Measurements from ENCODE around the gene ATP8A2. TPM values are rescaled to one million over a fixed set of nuclear protein-coding genes. Genes with fewer than 3 reads are reported as not detected.

Gene ATP8A2
- polyA plus RNA-seq, 3 donors, result not detected

- intact Hi-C loops (cut with micrococcal nuclease), result no loop called here
- Histone ChIP-seq H3K4me2 (replicated peaks; ENCODE audit: extremely low read depth, low read length, poor library complexity, severe bottlenecking) (no peak overlapping the region), H3K4me3 (replicated peaks in 1 of 3; ENCODE audit: low read depth in 2 of 3, low read length in 3 of 3) (no peak overlapping the region), H4K20me1 (ENCODE audit: insufficient read depth, low read length) (no peaks in the 10 kb centered on the region), H3K9me3 (replicated peaks in 1 of 2; ENCODE audit: control insufficient read depth in 1 of 2, insufficient read depth in 1 of 2, low read length in 2 of 2) (peaks cover 0 to 11% of the 10 kb centered on the region in 2 donors), H3K9ac (ENCODE audit: insufficient read depth, low read length, poor library complexity, severe bottlenecking) (no peak overlapping the region), H3K79me2 (ENCODE audit: insufficient read depth, low read length) (no peaks in the 10 kb centered on the region), H2AFZ (ENCODE audit: insufficient read depth, low read depth, low read length, poor library complexity, severe bottlenecking) (no peak overlapping the region), H3K4me1 (ENCODE audit: control insufficient read depth in 1 of 2, insufficient read depth in 2 of 2, low read length in 2 of 2) (peaks cover 0 to 3% of the 10 kb centered on the region in 2 donors), H3K27ac (ENCODE audit: low read depth in 1 of 2, low read length in 2 of 2) (no peak overlapping the region), H3K27me3 (ENCODE audit: control insufficient read depth in 2 of 2, insufficient read depth in 2 of 2, low read length in 2 of 2) (peaks cover 41 to 61% of the 10 kb centered on the region in 2 donors), H3K36me3 (replicated peaks in 1 of 2; ENCODE audit: control insufficient read depth in 1 of 2, insufficient read depth in 2 of 2, low read length in 2 of 2) (no peaks in the 10 kb centered on the region)
- Mint-ChIP-seq H3K4me1 (peaks cover 3% of the 10 kb centered on the region), H3K4me3 (peak overlapping the region in 1 of 2 donors; percentile 39), H3K27me3 (ENCODE audit: low read depth in 3 of 3) (peaks cover 43 to 64% (median 47%) of the 10 kb centered on the region in 3 donors), H3K36me3 (peaks cover 0 to 3% of the 10 kb centered on the region in 2 donors), H3K9me3 (peaks cover 0 to 4% (median 0%) of the 10 kb centered on the region in 7 donors), H3K27ac (no peak overlapping the region)
- WGBS (ENCODE audit: insufficient coverage), result 69% methylated on average over 2 of the region's 4 CpGs
- no peak for DNase-seq
- no peak for TF ChIP-seq CTCF (IDR thresholded peaks at IDR 0.05)
These were observed 677.0 kb downstream of the ATP8A2 start for GRCh38 chr13:26048741-26049140.

- intact Hi-C loops (cut with micrococcal nuclease), result no loop called here
- Histone ChIP-seq H3K4me2 (replicated peaks; ENCODE audit: extremely low read depth, low read length, poor library complexity, severe bottlenecking) (no peak overlapping the region), H3K27me3 (ENCODE audit: control insufficient read depth in 2 of 2, insufficient read depth in 2 of 2, low read length in 2 of 2) (peaks cover 44 to 65% of the 10 kb centered on the region in 2 donors)
These were observed 678.9 kb downstream of the ATP8A2 start for GRCh38 chr13:26050568-26051230.

More at GRCh38 chr13:26050568-26051230, 678.9 kb downstream of the ATP8A2 start:
- Histone ChIP-seq H3K4me3 (replicated peaks in 1 of 3; ENCODE audit: low read depth in 2 of 3, low read length in 3 of 3) (no peak overlapping the region), H3K9ac (ENCODE audit: insufficient read depth, low read length, poor library complexity, severe bottlenecking) (no peak overlapping the region), H3K79me2 (ENCODE audit: insufficient read depth, low read length) (no peaks in the 10 kb centered on the region), H3K27ac (ENCODE audit: low read depth in 1 of 2, low read length in 2 of 2) (no peak overlapping the region), H3K36me3 (replicated peaks in 1 of 2; ENCODE audit: control insufficient read depth in 1 of 2, insufficient read depth in 2 of 2, low read length in 2 of 2) (no peaks in the 10 kb centered on the region), H3K4me1 (ENCODE audit: control insufficient read depth in 1 of 2, insufficient read depth in 2 of 2, low read length in 2 of 2) (peaks cover 0 to 3% of the 10 kb centered on the region in 2 donors), H4K20me1 (ENCODE audit: insufficient read depth, low read length) (no peaks in the 10 kb centered on the region), H3K9me3 (replicated peaks in 1 of 2; ENCODE audit: control insufficient read depth in 1 of 2, insufficient read depth in 1 of 2, low read length in 2 of 2) (peaks cover 0 to 11% of the 10 kb centered on the region in 2 donors), H2AFZ (ENCODE audit: insufficient read depth, low read depth, low read length, poor library complexity, severe bottlenecking) (no peak overlapping the region)
- no peak for DNase-seq
- H3K4me3 Mint-ChIP-seq, result peak overlapping the region in 1 of 2 donors; percentile 55
- H3K9me3 Mint-ChIP-seq, result peaks cover 0 to 4% (median 0%) of the 10 kb centered on the region in 7 donors
- H3K27ac Mint-ChIP-seq, result no peak overlapping the region
- H3K4me1 Mint-ChIP-seq, result peaks cover 3% of the 10 kb centered on the region
- 5% methylated on average over 82 of the region's 82 CpGs for WGBS (ENCODE audit: insufficient coverage)
- peaks cover 0 to 3% of the 10 kb centered on the region in 2 donors for H3K36me3 Mint-ChIP-seq
- peaks cover 46 to 73% (median 48%) of the 10 kb centered on the region in 3 donors for H3K27me3 Mint-ChIP-seq (ENCODE audit: low read depth in 3 of 3)
- no peak for TF ChIP-seq CTCF (IDR thresholded peaks at IDR 0.05)

Measured in CD14-positive monocyte (primary cell).